Upper lobe of left lung (tissue), 4 donors: Measurements from ENCODE around the gene IGFBP7.

Experiments
- EP300 ChIP-seq, 4 donors: sonication (generic); formaldehyde crosslinking; IDR thresholded peaks; one replicate each; pipeline ENCODE4 v1.5.1; 2017; ENCODE audit warnings: antibody characterized with exemption in 4 of 4, control low read depth in 2 of 4
- POLR2A ChIP-seq, 4 donors: fragments of 450-650 bp; IDR thresholded peaks; one replicate each; pipeline ENCODE4 v1.5.1; 2016 to 2017; ENCODE audit warnings: antibody characterized with exemption in 4 of 4, mild to moderate bottlenecking in 2 of 4
- POLR2AphosphoS5 ChIP-seq, 2 donors: sonication (generic); formaldehyde crosslinking; IDR thresholded peaks; one replicate each; pipeline ENCODE4 v1.5.1; 2017; ENCODE audit warnings: antibody characterized with exemption in 2 of 2
- TF ChIP-seq, protein P1 (sequence below), 6 experiments: fragments of 450-650 bp in 4 of 6; fragments of 200-600 bp in 2 of 6; sonication (generic) in 2 of 6; IDR thresholded peaks; one replicate each; pipeline ENCODE4 v1.5.1; 2016 to 2019; ENCODE audit warnings: antibody characterized with exemption in 6 of 6

DNA sequence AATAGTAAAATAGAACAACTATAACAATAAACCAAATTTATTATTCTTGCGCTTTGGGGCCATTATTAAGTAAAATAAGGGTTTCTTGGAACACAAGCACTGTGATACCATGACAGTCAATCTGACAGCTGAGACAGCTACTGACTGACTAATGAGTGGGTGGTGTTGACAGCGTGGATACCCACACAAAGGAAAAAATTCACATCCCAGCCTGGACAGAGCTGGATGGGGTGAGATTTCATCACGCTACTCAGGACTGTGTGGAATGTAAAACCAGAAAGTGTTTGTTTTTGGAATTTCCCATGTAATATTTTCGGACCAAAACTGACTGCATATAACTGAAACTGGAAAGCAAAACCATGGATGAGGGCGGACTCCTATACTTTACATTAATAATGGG lies 48.8 kb downstream of the IGFBP7 start:
- no peak for TF ChIP-seq EP300 (IDR thresholded peaks at IDR 0.05)
- TF ChIP-seq, protein P1, sequence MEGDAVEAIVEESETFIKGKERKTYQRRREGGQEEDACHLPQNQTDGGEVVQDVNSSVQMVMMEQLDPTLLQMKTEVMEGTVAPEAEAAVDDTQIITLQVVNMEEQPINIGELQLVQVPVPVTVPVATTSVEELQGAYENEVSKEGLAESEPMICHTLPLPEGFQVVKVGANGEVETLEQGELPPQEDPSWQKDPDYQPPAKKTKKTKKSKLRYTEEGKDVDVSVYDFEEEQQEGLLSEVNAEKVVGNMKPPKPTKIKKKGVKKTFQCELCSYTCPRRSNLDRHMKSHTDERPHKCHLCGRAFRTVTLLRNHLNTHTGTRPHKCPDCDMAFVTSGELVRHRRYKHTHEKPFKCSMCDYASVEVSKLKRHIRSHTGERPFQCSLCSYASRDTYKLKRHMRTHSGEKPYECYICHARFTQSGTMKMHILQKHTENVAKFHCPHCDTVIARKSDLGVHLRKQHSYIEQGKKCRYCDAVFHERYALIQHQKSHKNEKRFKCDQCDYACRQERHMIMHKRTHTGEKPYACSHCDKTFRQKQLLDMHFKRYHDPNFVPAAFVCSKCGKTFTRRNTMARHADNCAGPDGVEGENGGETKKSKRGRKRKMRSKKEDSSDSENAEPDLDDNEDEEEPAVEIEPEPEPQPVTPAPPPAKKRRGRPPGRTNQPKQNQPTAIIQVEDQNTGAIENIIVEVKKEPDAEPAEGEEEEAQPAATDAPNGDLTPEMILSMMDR (IDR thresholded peaks at IDR 0.05): no peak
- no peak for TF ChIP-seq POLR2AphosphoS5 (IDR thresholded peaks at IDR 0.05)
- TF ChIP-seq POLR2A (IDR thresholded peaks at IDR 0.05): no peak
